GM12878 (cell line): Measurements from ENCODE around the gene TPCN2. TPM values are rescaled to one million over a fixed set of nuclear protein-coding genes. Genes with fewer than 3 reads are reported as not detected.

Source experiments
- ATAC-seq: fragments of 200-7000 bp; cut with Tn5 transposase; 3 replicates; pipeline ENCODE4 v1.9.1; 2020; ENCODE audit warnings: mild to moderate bottlenecking, moderate library complexity
- BruUV-seq: library from RNA; stranded (reverse); fragments of 400-500 nt; replicated peaks from 2 replicates; lab custom pipeline; 2021; lab: Mats Ljungman, UMichigan
- CTCF ChIA-PET: fragments of 300-600 bp; sonication (Branson Sonifier 250); formaldehyde crosslinking; extraction: SDS; loops from one replicate; lab custom pipeline; 2021; ENCODE audit warnings: inconsistent platforms; lab: Yijun Ruan, JAX
- POLR2A ChIA-PET: fragments of 350-600 bp; formaldehyde crosslinking; extraction: SDS; loops from one replicate; lab custom pipeline; 2021; ENCODE audit warnings: inconsistent platforms; lab: Charles Lee
- RAD21 ChIA-PET: fragments of 300-600 bp; sonication (Branson Sonifier 250); formaldehyde crosslinking; loops from one replicate; lab custom pipeline; 2023; ENCODE audit warnings: antibody characterized with exemption; ENCODE audit not compliant: unreplicated experiment; lab: Charles Lee
- SMC1A ChIA-PET: fragments of 300-600 bp; sonication (Branson Sonifier 250); formaldehyde crosslinking; loops from one replicate; lab custom pipeline; 2023; ENCODE audit not compliant: unreplicated experiment, uncharacterized antibody; lab: Charles Lee
- DNase-seq: peaks from one replicate; pipeline ENCODE4 v3.0.0-alpha.2; 2011; ENCODE audit warnings: low read depth, low spot score
- FAIRE-seq: peaks from 3 replicates; lab custom pipeline; 2011; peaks lifted over from hg19 to GRCh38; lab: Jason Lieb, UNC
- H2AFZ ChIP-seq: 2 replicates; pipeline ENCODE4 v1.6.0; 2011; ENCODE audit warnings: low read depth, low read length, control low read depth; ENCODE audit not compliant: control insufficient read depth
- H3K27ac ChIP-seq: 2 replicates; pipeline ENCODE4 v1.5.1; 2011; ENCODE audit warnings: control low read depth; ENCODE audit not compliant: control insufficient read depth, insufficient read depth
- H3K27me3 ChIP-seq, 2 experiments: replicated peaks in 1 of 2; 2 replicates each; pipeline versions ENCODE4 v1.6.0 to v1.6.1; 2011; ENCODE audit warnings: low read length in 1 of 2; ENCODE audit not compliant: control insufficient read depth in 2 of 2, insufficient read depth in 2 of 2
- H3K36me3 ChIP-seq, 2 experiments: 2 replicates each; pipeline ENCODE4 v1.5.1; 2011; ENCODE audit warnings: low read length in 1 of 2; ENCODE audit not compliant: control insufficient read depth in 2 of 2, insufficient read depth in 2 of 2
- H3K4me1 ChIP-seq: 2 replicates; pipeline ENCODE4 v1.6.1; 2011; ENCODE audit warnings: mild to moderate bottlenecking, low read length, moderate library complexity, mixed read lengths; ENCODE audit not compliant: control insufficient read depth, insufficient read depth
- H3K4me2 ChIP-seq: 2 replicates; pipeline ENCODE4 v1.6.0; 2011; ENCODE audit warnings: control low read depth; ENCODE audit not compliant: control insufficient read depth, insufficient read depth
- H3K4me3 ChIP-seq: fragments of 200-600 bp; sonication (generic); 2 replicates; pipeline ENCODE4 v1.5.1; 2016
- H3K79me2 ChIP-seq: 2 replicates; pipeline ENCODE4 v1.6.0; 2011; ENCODE audit warnings: low read length; ENCODE audit not compliant: control insufficient read depth, insufficient read depth
- H3K9ac ChIP-seq: 2 replicates; pipeline ENCODE4 v1.8.0; 2011; ENCODE audit warnings: low read length, control low read depth, mixed read lengths; ENCODE audit not compliant: control insufficient read depth, insufficient read depth
- H3K9me3 ChIP-seq: replicated peaks from 3 replicates; pipeline ENCODE4 v1.5.1; 2011; ENCODE audit warnings: mild to moderate bottlenecking, low read length; ENCODE audit not compliant: control insufficient read depth, insufficient read depth
- H4K20me1 ChIP-seq: 2 replicates; pipeline ENCODE4 v1.6.0; 2011; ENCODE audit not compliant: control insufficient read depth, insufficient read depth
- CBFB ChIP-seq: IDR thresholded peaks from 2 replicates; pipeline ENCODE4 v1.6.1; 2016; ENCODE audit warnings: antibody characterized with exemption, low read depth
- HDGF ChIP-seq: fragments of 450-650 bp; IDR thresholded peaks from 2 replicates; pipeline ENCODE4 v1.6.1; 2016; ENCODE audit warnings: antibody characterized with exemption
- NFYB ChIP-seq: IDR thresholded peaks from 2 replicates; pipeline ENCODE4 v1.6.1; 2011; ENCODE audit warnings: low read depth, mild to moderate bottlenecking, low read length, improper control_type of control experiment, moderate library complexity; ENCODE audit not compliant: insufficient read depth
- RCOR1 ChIP-seq: conservative IDR thresholded peaks from 2 replicates; pipeline ENCODE4 v1.6.1; 2012; ENCODE audit warnings: low read depth, low read length, improper control_type of control experiment
- SKIL ChIP-seq: fragments of 450-650 bp; IDR thresholded peaks from 2 replicates; pipeline ENCODE4 v1.6.1; 2017; ENCODE audit warnings: mild to moderate bottlenecking, low read depth, inconsistent platforms; ENCODE audit not compliant: poor library complexity, severe bottlenecking
- SMC3 ChIP-seq: IDR thresholded peaks from 2 replicates; pipeline ENCODE4 v1.6.1; 2011; ENCODE audit warnings: low read length, improper control_type of control experiment, borderline replicate concordance
- TCF12 ChIP-seq: IDR thresholded peaks from 2 replicates; pipeline ENCODE4 v1.6.1; 2011; ENCODE audit warnings: low read depth, mild to moderate bottlenecking, low read length
- ZBED1 ChIP-seq: IDR thresholded peaks from 2 replicates; pipeline ENCODE4 v1.6.1; 2016; ENCODE audit warnings: borderline replicate concordance
- ZBTB33 ChIP-seq: fragments of 450-650 bp; IDR thresholded peaks from 2 replicates; pipeline ENCODE4 v1.6.1; 2017; ENCODE audit warnings: mild to moderate bottlenecking
- ZNF207 ChIP-seq: fragments of 450-650 bp; IDR thresholded peaks from 2 replicates; pipeline ENCODE4 v1.6.1; 2014; ENCODE audit warnings: antibody characterized with exemption, mild to moderate bottlenecking, borderline replicate concordance
- ZNF622 ChIP-seq: fragments of 450-650 bp; IDR thresholded peaks from 2 replicates; pipeline ENCODE4 v1.6.1; 2017; ENCODE audit warnings: mild to moderate bottlenecking, inconsistent platforms
- ZSCAN29 ChIP-seq: fragments of 450-650 bp; IDR thresholded peaks from 2 replicates; pipeline ENCODE4 v1.6.1; 2017; ENCODE audit warnings: mild to moderate bottlenecking, moderate library complexity
- WGBS: methylation state at CpG from one replicate; pipeline ENCODE4 v1.1.6; 2016; ENCODE audit warnings: low lambda C conversion rate; ENCODE audit not compliant: insufficient replicate concordance, insufficient coverage; ENCODE audit errors: missing lambda C conversion rate; 5-methylcytosine and 5-hydroxymethylcytosine counted together
- in situ Hi-C: fragments of 300-500 bp; cut with MboI; formaldehyde crosslinking; loops from 9 replicates; pipeline ENCODE4 v1.14.3; 2018; ENCODE audit warnings: mixed read lengths
- intact Hi-C: fragments of 100-400 bp; cut with micrococcal nuclease; formaldehyde crosslinking; loops from one replicate; pipeline ENCODE4 v1.14.2; 2022; ENCODE audit not compliant: unreplicated experiment
- polyA plus RNA-seq, 11 experiments: library from polyadenylated mRNA; depleted of rRNA in 4 of 11; unstranded in 6 of 11; stranded (reverse) in 5 of 11; fragments of >200 nt; fragmentation: Nextera tagmentation in 4 of 11; fragmentation: Illumina TruSeq in 1 of 11; extraction: Ambion mirVana in 4 of 11; extraction: Trizol in 1 of 11; gene quantifications; 1 replicate in 1 of 11; 2 replicates in 10 of 11; pipeline versions ENCODE4 v1.2.1 to v1.2.3, GENCODE V29; 2011 to 2016; ENCODE audit warnings: inconsistent platforms in 2 of 11, missing spikeins in 2 of 11, low read depth in 1 of 11
- total RNA-seq, 4 experiments: library from RNA; depleted of rRNA in 3 of 4; stranded (reverse); fragments of >200 nt in 3 of 4; fragmentation: Illumina TruSeq in 1 of 4; extraction: Trizol in 1 of 4; gene quantifications; 2 replicates each; pipeline versions ENCODE4 v1.2.1 to v1.2.3, GENCODE V29; 2013 to 2021
- TF ChIP-seq, protein P1 (sequence below): IDR thresholded peaks from 2 replicates; pipeline ENCODE4 v1.6.1; 2012; ENCODE audit warnings: mild to moderate bottlenecking, low read depth, low read length

Gene TPCN2
- total and polyA plus RNA-seq, 10 of the 15 experiments (the other 5 are each of a cell fraction or from before 2014, with no cell fraction given): 1.7 to 18.4 (median 8.4) TPM

DNA sequence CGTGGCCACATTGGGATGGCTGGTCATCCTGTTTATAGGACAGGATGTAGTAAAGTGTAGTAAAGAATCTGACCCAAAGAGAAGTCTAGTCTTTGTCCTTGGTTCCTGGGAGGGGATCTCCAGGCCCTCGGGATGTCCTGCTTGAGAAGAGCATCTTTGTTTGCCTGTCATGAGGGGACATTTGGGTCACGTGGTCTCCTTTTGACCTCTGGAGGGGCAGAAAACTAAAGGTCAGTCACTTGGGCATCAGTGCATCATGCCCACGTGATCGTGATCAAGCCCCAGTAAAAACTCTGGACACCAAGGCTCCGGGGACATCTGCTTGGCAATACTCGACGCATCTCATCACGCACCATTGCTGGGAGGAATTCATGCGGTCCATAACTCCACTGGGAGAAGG is 116.1 kb downstream of the TPCN2 start:
- SMC1A ChIA-PET: interaction anchor here (3.3 kb wide), 1 partner anchor 9 kb away, joined by 35 read pairs; the partner anchor contains the start of gene SMIM38

More for the DNA sequence above, 116.1 kb downstream of the TPCN2 start:
- no peaks in the 10 kb centered on the region for H3K79me2 ChIP-seq
- BruUV-seq: no TSS peak
- FAIRE-seq (no peak), DNase-seq (no peak), ATAC-seq (no peak)
- intact Hi-C loops: loop anchor here (5.0 kb wide), 1 partner anchor 58 kb away; no protein-coding TSS in a partner anchor
- no peak overlapping the region for H3K27ac ChIP-seq
- H4K20me1 ChIP-seq: no peaks in the 10 kb centered on the region
- no peak overlapping the region for H3K9ac ChIP-seq
- peaks cover 4% of the 10 kb centered on the region for H3K9me3 ChIP-seq
- no peak overlapping the region for H3K4me2 ChIP-seq
- ChIA-PET RAD21 (interaction anchor here (3.0 kb wide), 1 partner anchor 8 kb away, joined by 27 read pairs; the partner anchor contains the start of gene SMIM38), POLR2A (interaction anchor here (3.3 kb wide), 1 partner anchor 8 kb away, joined by 32 read pairs; the partner anchor contains the start of gene SMIM38), CTCF (interaction anchor here (0.5 to 2.9 kb wide), 2 partner anchors 9 to 463 kb away, joined by 4 to 11 read pairs; partner anchors contain the start of gene SMIM38)
- in situ Hi-C loops: no loop called here
- no peak overlapping the region for H2AFZ ChIP-seq
- no peaks in the 10 kb centered on the region for H3K36me3 ChIP-seq
- TF ChIP-seq SKIL (no peak), ZBED1 (no peak), CBFB (no peak), TCF12 (no peak), ZNF207 (no peak), SMC3 (no peak), HDGF (no peak), ZSCAN29 (no peak), NFYB (no peak), ZBTB33 (no peak), RCOR1 (no peak), ZNF622 (no peak)
- TF ChIP-seq, protein P1, sequence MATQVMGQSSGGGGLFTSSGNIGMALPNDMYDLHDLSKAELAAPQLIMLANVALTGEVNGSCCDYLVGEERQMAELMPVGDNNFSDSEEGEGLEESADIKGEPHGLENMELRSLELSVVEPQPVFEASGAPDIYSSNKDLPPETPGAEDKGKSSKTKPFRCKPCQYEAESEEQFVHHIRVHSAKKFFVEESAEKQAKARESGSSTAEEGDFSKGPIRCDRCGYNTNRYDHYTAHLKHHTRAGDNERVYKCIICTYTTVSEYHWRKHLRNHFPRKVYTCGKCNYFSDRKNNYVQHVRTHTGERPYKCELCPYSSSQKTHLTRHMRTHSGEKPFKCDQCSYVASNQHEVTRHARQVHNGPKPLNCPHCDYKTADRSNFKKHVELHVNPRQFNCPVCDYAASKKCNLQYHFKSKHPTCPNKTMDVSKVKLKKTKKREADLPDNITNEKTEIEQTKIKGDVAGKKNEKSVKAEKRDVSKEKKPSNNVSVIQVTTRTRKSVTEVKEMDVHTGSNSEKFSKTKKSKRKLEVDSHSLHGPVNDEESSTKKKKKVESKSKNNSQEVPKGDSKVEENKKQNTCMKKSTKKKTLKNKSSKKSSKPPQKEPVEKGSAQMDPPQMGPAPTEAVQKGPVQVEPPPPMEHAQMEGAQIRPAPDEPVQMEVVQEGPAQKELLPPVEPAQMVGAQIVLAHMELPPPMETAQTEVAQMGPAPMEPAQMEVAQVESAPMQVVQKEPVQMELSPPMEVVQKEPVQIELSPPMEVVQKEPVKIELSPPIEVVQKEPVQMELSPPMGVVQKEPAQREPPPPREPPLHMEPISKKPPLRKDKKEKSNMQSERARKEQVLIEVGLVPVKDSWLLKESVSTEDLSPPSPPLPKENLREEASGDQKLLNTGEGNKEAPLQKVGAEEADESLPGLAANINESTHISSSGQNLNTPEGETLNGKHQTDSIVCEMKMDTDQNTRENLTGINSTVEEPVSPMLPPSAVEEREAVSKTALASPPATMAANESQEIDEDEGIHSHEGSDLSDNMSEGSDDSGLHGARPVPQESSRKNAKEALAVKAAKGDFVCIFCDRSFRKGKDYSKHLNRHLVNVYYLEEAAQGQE: no peak
- no peaks in the 10 kb centered on the region for H3K27me3 ChIP-seq
- 73% methylated on average over 10 of the region's 10 CpGs for WGBS
- H3K4me3 ChIP-seq: no peak overlapping the region
- H3K4me1 ChIP-seq: peaks cover 21% of the 10 kb centered on the region
